ENCODE data around the gene ITGB3. TPM values are rescaled to one million over a fixed set of nuclear protein-coding genes. Genes with fewer than 3 reads are reported as not detected.
A peak's percentile ranks its signal among the peaks of the same experiment; 100 is the strongest.

Gene ITGB3
- total and polyA plus RNA-seq, 9 of the 15 experiments (the other 6 are each of a cell fraction or from before 2014, with no cell fraction given), result 0.08 to 2.6 (median 0.62) TPM; not detected in 1

DNA sequence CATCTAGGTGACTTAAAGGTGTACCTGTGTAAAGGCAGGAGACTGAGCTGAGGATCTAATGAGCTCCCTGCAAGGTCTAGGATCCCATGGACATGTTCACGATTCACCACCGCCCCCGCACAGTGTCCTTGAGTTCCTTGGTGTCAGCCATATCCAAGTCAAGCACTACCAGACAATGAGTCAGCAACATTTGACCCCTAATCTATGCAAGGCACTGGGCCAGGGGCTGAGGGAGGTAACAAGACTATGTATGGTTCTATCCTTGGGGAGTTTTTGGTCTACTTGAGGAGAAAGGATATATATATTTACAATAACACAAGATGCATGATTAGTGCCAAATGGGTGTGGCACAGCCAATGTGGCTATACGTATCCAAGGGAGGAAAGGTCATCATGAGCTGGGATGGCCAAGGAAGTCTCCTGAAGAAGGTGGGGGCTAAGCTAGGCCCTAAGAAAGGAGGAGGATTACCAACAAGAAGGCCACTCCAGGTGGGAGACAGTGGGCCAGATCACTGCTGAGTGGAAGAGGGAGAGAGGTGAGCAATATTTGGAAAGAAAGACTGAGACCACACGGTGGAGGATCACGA is 35.0 kb downstream of the ITGB3 start (continued):
- TF ChIP-seq BACH1 (tag; IDR thresholded peaks at IDR 0.05) (peak; percentile 94), ZFP36 (IDR thresholded peaks at IDR 0.05; ENCODE audit: low read depth, low read length, partially characterized antibody) (peak; percentile 18), ZBTB11 (CRISPR knock-in tag; IDR thresholded peaks at IDR 0.05) (peak in 1 of 3 experiments; percentile 63; a peak in 1 of 6 replicates), ZNF41 (CRISPR knock-in tag; conservative IDR thresholded peaks at IDR 0.05) (peak; percentile 68), GABPA (tag; conservative IDR thresholded peaks at IDR 0.05; ENCODE audit: low read depth) (peak; percentile 29; the same call in 1 of the 2 replicates), SMAD4 (CRISPR knock-in tag; conservative IDR thresholded peaks at IDR 0.05) (peak; percentile 84), MAFF (IDR thresholded peaks at IDR 0.05; ENCODE audit: low read length) (peak; percentile 99), ZNF644 (tag; IDR thresholded peaks at IDR 0.05; ENCODE audit: low read depth) (peak; percentile 77), MLLT1 (IDR thresholded peaks at IDR 0.05) (no peak), HDAC1 (IDR thresholded peaks at IDR 0.05) (peak in 1 of 2 experiments; percentile 62; a peak in 1 of 4 replicates), BHLHE40 (IDR thresholded peaks at IDR 0.05; ENCODE audit: low read length) (peak; percentile 17; the same call in 1 of the 2 replicates), ZNF583 (CRISPR knock-in tag; IDR thresholded peaks at IDR 0.05) (peak; percentile 69; the same call in 1 of the 2 replicates), CTCFL (IDR thresholded peaks at IDR 0.05; ENCODE audit: borderline replicate concordance, insufficient read depth, low read depth, low read length, poor library complexity, severe bottlenecking) (no peak), GTF2A2 (tag; IDR thresholded peaks at IDR 0.05) (peak; percentile 69; the same call in 1 of the 2 replicates)
- TF ChIP-seq, protein P1, sequence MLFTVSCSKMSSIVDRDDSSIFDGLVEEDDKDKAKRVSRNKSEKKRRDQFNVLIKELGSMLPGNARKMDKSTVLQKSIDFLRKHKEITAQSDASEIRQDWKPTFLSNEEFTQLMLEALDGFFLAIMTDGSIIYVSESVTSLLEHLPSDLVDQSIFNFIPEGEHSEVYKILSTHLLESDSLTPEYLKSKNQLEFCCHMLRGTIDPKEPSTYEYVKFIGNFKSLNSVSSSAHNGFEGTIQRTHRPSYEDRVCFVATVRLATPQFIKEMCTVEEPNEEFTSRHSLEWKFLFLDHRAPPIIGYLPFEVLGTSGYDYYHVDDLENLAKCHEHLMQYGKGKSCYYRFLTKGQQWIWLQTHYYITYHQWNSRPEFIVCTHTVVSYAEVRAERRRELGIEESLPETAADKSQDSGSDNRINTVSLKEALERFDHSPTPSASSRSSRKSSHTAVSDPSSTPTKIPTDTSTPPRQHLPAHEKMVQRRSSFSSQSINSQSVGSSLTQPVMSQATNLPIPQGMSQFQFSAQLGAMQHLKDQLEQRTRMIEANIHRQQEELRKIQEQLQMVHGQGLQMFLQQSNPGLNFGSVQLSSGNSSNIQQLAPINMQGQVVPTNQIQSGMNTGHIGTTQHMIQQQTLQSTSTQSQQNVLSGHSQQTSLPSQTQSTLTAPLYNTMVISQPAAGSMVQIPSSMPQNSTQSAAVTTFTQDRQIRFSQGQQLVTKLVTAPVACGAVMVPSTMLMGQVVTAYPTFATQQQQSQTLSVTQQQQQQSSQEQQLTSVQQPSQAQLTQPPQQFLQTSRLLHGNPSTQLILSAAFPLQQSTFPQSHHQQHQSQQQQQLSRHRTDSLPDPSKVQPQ (CRISPR knock-in tag; IDR thresholded peaks at IDR 0.05; ENCODE audit: borderline replicate concordance), result 0 out of 2 replicates have a peak, but pooled peaks have one; percentile 11
